Neuronal stem cell (in vitro differentiated cells): ENCODE data around the gene STK39.

Source experiments
- DNase-seq: peaks from one replicate; pipeline ENCODE4 v3.0.0-alpha.2; 2013; ENCODE audit warnings: low spot score
- H2AFZ ChIP-seq: one replicate; pipeline ENCODE4 v1.6.1; 2013; ENCODE audit warnings: mild to moderate bottlenecking, low read length, inconsistent platforms
- H2AK5ac ChIP-seq: 2 replicates; pipeline ENCODE4 v1.6.1; 2013; ENCODE audit warnings: low read depth, mild to moderate bottlenecking, inconsistent platforms, low read length, moderate library complexity, mixed read lengths
- H2BK120ac ChIP-seq: 2 replicates; pipeline ENCODE4 v1.6.1; 2013; ENCODE audit warnings: low read depth, mild to moderate bottlenecking, inconsistent platforms, low read length, moderate library complexity, mixed read lengths
- H2BK12ac ChIP-seq: one replicate; pipeline ENCODE4 v1.6.1; 2013; ENCODE audit warnings: low read length, inconsistent platforms
- H2BK15ac ChIP-seq: 2 replicates; pipeline ENCODE4 v1.6.1; 2013; ENCODE audit warnings: mild to moderate bottlenecking, low read length, inconsistent platforms, mixed read lengths
- H2BK5ac ChIP-seq: one replicate; pipeline ENCODE4 v1.6.1; 2013; ENCODE audit warnings: inconsistent platforms, mild to moderate bottlenecking, low read length, moderate library complexity
- H3K14ac ChIP-seq: one replicate; pipeline ENCODE4 v1.6.1; 2013; ENCODE audit warnings: low read length, inconsistent platforms
- H3K18ac ChIP-seq: 2 replicates; pipeline ENCODE4 v1.6.1; 2013; ENCODE audit warnings: low read length, inconsistent platforms
- H3K23ac ChIP-seq: 2 replicates; pipeline ENCODE4 v1.6.1; 2013; ENCODE audit warnings: low read depth, mild to moderate bottlenecking, mixed read lengths, low read length, inconsistent platforms; ENCODE audit not compliant: poor library complexity
- H3K27ac ChIP-seq: replicated peaks from 3 replicates; pipeline ENCODE4 v1.5.1; 2013; ENCODE audit warnings: low read length, inconsistent platforms
- H3K27me3 ChIP-seq, 3 experiments: 2 replicates each; pipeline ENCODE4 v1.6.1; 2013; ENCODE audit warnings: low read length in 3 of 3, mild to moderate bottlenecking in 2 of 3, inconsistent platforms in 1 of 3, low read depth in 1 of 3, mixed read lengths in 1 of 3, moderate library complexity in 1 of 3; ENCODE audit not compliant: control insufficient read depth in 3 of 3, insufficient read depth in 3 of 3
- H3K36me3 ChIP-seq, 2 donors: replicated peaks in 1 of 2; 2 replicates each; pipeline ENCODE4 v1.6.1; 2013; ENCODE audit warnings: low read length in 2 of 2; ENCODE audit not compliant: control insufficient read depth in 2 of 2, insufficient read depth in 2 of 2
- H3K4ac ChIP-seq: 2 replicates; pipeline ENCODE4 v1.6.1; 2013; ENCODE audit warnings: inconsistent platforms, mild to moderate bottlenecking, low read length, moderate library complexity
- H3K4me1 ChIP-seq, 2 donors: 1 replicate in 1 of 2; 2 replicates in 1 of 2; pipeline ENCODE4 v1.6.1; 2013; ENCODE audit warnings: low read length in 2 of 2, low read depth in 1 of 2; ENCODE audit not compliant: control insufficient read depth in 2 of 2, insufficient read depth in 1 of 2
- H3K4me2 ChIP-seq: one replicate; pipeline ENCODE4 v1.6.1; 2013; ENCODE audit warnings: mild to moderate bottlenecking, low read length, inconsistent platforms; ENCODE audit not compliant: insufficient read depth, poor library complexity, severe bottlenecking
- H3K4me3 ChIP-seq, 2 donors: 2 replicates each; pipeline ENCODE4 v1.5.1; 2013; ENCODE audit warnings: low read length in 2 of 2, mild to moderate bottlenecking in 2 of 2, inconsistent platforms in 1 of 2, moderate library complexity in 1 of 2
- H3K79me1 ChIP-seq: one replicate; pipeline ENCODE4 v1.6.1; 2013; ENCODE audit warnings: low read depth, mild to moderate bottlenecking, inconsistent platforms, low read length, moderate library complexity
- H3K9ac ChIP-seq: one replicate; pipeline ENCODE4 v1.6.1; 2013; ENCODE audit warnings: mild to moderate bottlenecking, low read depth, low read length, inconsistent platforms; ENCODE audit not compliant: poor library complexity
- H3K9me3 ChIP-seq, 2 donors: replicated peaks in 1 of 2; 2 replicates each; pipeline versions ENCODE3 to v1.6.1; 2013; ENCODE audit warnings: low read length in 2 of 2, mild to moderate bottlenecking in 2 of 2, inconsistent platforms in 1 of 2, low read depth in 1 of 2, mixed read lengths in 1 of 2, moderate library complexity in 1 of 2; ENCODE audit not compliant: control insufficient read depth in 2 of 2, insufficient read depth in 1 of 2
- H4K8ac ChIP-seq: one replicate; pipeline ENCODE4 v1.6.1; 2013; ENCODE audit warnings: low read depth, mild to moderate bottlenecking, inconsistent platforms, low read length, moderate library complexity
- H4K91ac ChIP-seq: one replicate; pipeline ENCODE4 v1.6.1; 2013; ENCODE audit warnings: low read length, low read depth, mild to moderate bottlenecking, inconsistent platforms; ENCODE audit not compliant: poor library complexity
- WGBS, 2 donors: extraction: QIAGEN DNeasy Blood & Tissue Kit; methylation state at CpG; one replicate each; pipeline ENCODE4 v1.1.7; 2013; ENCODE audit warnings: missing lambda C conversion rate in 2 of 2, mixed read lengths in 1 of 2; ENCODE audit not compliant: insufficient read length in 2 of 2, insufficient replicate concordance in 1 of 2; ENCODE audit errors: extremely low coverage in 2 of 2; 5-methylcytosine and 5-hydroxymethylcytosine counted together

Gene STK39

DNA sequence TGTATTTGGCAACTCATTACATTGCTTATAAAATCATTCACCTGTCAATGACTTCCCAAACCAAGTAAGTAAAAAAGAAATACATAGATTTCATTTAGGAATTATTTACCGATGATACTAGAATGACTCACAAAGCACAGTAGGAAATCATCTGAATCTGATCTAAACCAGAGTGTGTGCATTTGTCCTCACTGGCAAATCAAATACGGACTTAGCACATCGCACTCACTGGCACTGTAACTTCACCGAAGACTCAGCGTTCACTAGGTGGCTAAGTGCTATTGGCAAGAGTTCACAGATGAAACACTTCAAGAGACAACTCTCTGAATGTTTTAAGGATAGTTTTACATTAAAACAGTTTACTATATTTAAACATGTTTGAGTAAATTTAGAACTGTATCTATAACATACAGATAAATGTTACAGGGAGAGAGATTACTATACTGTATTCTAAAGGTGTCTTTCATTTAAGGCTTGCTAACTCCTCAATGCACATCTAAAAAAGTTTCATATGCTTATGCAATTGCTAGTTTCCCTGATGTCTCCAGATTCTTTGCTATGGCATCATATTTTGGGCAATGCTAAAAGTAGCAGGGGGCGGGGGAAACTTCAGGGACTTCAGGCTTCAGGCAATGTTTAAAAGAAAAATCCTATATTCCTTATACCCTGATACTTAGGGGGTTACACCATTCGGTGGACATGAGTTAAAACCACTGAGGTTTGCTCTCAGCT lies 48.8 kb downstream of the STK39 start:
- Histone ChIP-seq H2AK5ac (no peak overlapping the region), H3K27ac (no peak overlapping the region), H4K91ac (no peak overlapping the region), H3K36me3 (peaks cover 0 to 3% of the 10 kb centered on the region in 2 donors), H3K4me1 (peaks cover 4 to 18% of the 10 kb centered on the region in 2 donors), H2AFZ (no peak overlapping the region), H3K4ac (no peak overlapping the region), H3K18ac (no peak overlapping the region), H3K9me3 (peaks cover 0 to 7% of the 10 kb centered on the region in 2 donors), H3K4me3 (no peak overlapping the region), H2BK12ac (no peak overlapping the region), H3K9ac (no peak overlapping the region), H3K27me3 (no peaks in the 10 kb centered on the region), H3K23ac (no peak overlapping the region), H3K4me2 (no peak overlapping the region), H3K79me1 (no peaks in the 10 kb centered on the region), H2BK15ac (no peak overlapping the region), H4K8ac (no peak overlapping the region), H2BK120ac (no peak overlapping the region), H3K14ac (no peak overlapping the region), H2BK5ac (no peak overlapping the region)
- WGBS, 2 donors = no CpG with 5 or more reads among the region's 7 CpGs
- DNase-seq = no peak

DNA sequence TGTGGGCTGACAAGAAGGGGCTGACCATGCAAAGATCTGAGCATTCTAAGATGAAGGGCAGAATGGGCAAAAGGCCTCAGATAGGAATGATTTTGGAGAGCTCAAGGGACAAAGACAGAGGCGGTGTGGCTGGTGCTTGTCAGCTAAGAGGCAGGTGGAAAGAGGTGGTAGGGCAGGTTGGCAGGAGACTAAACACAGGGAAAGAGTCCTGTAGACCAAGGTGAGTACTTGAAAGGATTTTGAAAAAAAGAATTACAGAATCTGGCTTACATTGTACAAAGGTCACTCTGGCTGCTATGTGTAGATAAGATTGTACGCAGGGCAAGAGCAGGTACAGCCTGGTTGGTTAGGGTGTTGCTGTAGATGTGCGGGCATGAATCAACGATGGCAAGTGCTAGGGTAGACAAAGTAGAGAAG lies 50.6 kb downstream of the STK39 start:
- WGBS, 2 donors = no CpG with 5 or more reads among the region's 4 CpGs
- DNase-seq = no peak
- Histone ChIP-seq H3K27me3 (peaks cover 0 to 7% (median 0%) of the 10 kb centered on the region in 3 experiments), H3K4ac (no peak overlapping the region), H3K23ac (no peak overlapping the region), H3K27ac (no peak overlapping the region), H2AFZ (no peak overlapping the region), H4K8ac (no peak overlapping the region), H3K79me1 (no peaks in the 10 kb centered on the region), H3K4me1 (peaks cover 4 to 25% of the 10 kb centered on the region in 2 donors), H2BK12ac (no peak overlapping the region), H2BK5ac (no peak overlapping the region), H3K36me3 (no peaks in the 10 kb centered on the region), H3K9me3 (no peaks in the 10 kb centered on the region), H2BK15ac (no peak overlapping the region), H4K91ac (no peak overlapping the region), H2AK5ac (no peak overlapping the region), H3K18ac (no peak overlapping the region), H3K4me3 (no peak overlapping the region), H3K9ac (no peak overlapping the region), H2BK120ac (no peak overlapping the region), H3K4me2 (no peak overlapping the region), H3K14ac (no peak overlapping the region)

- Histone ChIP-seq H3K9ac (no peak overlapping the region), H2AFZ (no peak overlapping the region), H2BK12ac (no peak overlapping the region), H2BK5ac (no peak overlapping the region), H3K36me3 (no peaks in the 10 kb centered on the region), H3K23ac (no peak overlapping the region), H3K27me3 (peaks cover 0 to 7% (median 0%) of the 10 kb centered on the region in 3 experiments), H2BK15ac (no peak overlapping the region), H3K18ac (no peak overlapping the region), H3K27ac (no peak overlapping the region), H4K91ac (no peak overlapping the region), H3K4ac (no peak overlapping the region), H2AK5ac (no peak overlapping the region), H3K9me3 (no peaks in the 10 kb centered on the region), H2BK120ac (no peak overlapping the region), H3K4me1 (peaks cover 4 to 29% of the 10 kb centered on the region in 2 donors), H3K4me2 (no peak overlapping the region), H4K8ac (no peak overlapping the region), H3K4me3 (no peak overlapping the region), H3K79me1 (no peaks in the 10 kb centered on the region), H3K14ac (no peak overlapping the region)
- DNase-seq = no peak
- no CpG with 5 or more reads among the region's 7 CpGs for WGBS, 2 donors
Measured at GRCh38 chr2:168194784-168195522, 52.4 kb downstream of the STK39 start.
